ENCODE results near the gene MDN1.
A peak's percentile ranks its signal among the peaks of the same experiment; 100 is the strongest.

The MDN1 gene

DNA sequence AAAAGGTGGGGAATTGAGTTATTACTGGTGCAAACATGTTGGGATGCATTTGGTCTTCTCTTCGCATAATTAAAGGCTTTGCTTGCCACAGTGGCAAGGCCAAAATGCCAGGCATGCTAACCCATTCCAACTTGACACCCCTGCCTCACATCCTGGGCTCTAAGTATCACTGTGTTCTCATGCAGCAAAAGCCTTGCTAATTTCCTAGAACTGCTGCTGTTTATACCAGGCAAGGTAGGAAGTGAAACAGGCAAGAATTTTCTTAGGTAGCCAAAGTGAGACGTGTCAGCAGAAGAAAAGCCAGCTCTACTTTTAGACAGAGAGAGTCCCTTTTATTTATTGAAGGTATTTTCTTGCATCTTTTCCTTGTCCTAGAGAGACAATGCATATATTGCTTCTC is 222.2 kb downstream of the MDN1 start:
- DNase-seq = no peak

DNA sequence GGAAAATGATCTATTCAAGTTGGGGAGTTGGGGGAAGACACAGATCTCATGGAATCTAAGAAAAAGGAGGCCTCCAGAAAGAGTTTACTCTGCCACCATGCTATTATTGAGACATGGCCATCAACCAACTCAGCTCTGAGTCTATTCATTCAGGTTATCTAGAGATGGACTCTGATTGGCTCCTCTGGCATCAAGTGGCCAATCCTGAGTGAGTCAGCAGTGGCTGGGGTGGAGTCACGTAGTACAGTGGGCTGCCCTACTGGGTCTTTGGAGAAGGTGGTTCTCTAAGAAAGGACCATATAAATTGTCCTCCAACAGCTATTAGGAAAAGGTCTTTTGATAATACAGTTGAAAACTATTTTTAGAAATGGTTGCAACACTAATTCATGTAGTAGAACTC is 223.1 kb downstream of the MDN1 start:
- DNase-seq = no peak

GRCh38 chr6:89596056-89596455 is 223.5 kb downstream of the MDN1 start:
- peak; percentile 3 to 12 for DNase-seq
